Panc1 (cell line): ENCODE measurements around the gene MAP3K14. TPM values are rescaled to one million over a fixed set of nuclear protein-coding genes. Genes with fewer than 3 reads are reported as not detected.

ENCODE experiments used
- ATAC-seq: fragments of 200-7000 bp; cut with Tn5 transposase; 2 replicates; pipeline ENCODE4 v1.9.1; 2020; ENCODE audit warnings: mild to moderate bottlenecking, moderate library complexity
- BruUV-seq: library from RNA; stranded (reverse); fragments of 400-500 nt; replicated peaks from 2 replicates; lab custom pipeline; 2021; lab: Mats Ljungman, UMichigan
- CTCF ChIA-PET: fragments of 300-600 bp; sonication (Branson Sonifier 250); formaldehyde crosslinking; loops from one replicate; lab custom pipeline; 2022; ENCODE audit warnings: antibody characterized with exemption; lab: Charles Lee
- POLR2A ChIA-PET: fragments of 300-600 bp; sonication (Branson Sonifier 250); formaldehyde crosslinking; loops from one replicate; lab custom pipeline; 2022; ENCODE audit warnings: antibody characterized with exemption; lab: Charles Lee
- DNase-seq: peaks from one replicate; pipeline ENCODE4 v3.0.0-alpha.2; 2010; ENCODE audit warnings: low read depth, low spot score
- H3K27ac ChIP-seq: 2 replicates; pipeline ENCODE4 v1.5.1; 2011; ENCODE audit warnings: mild to moderate bottlenecking, low read length, inconsistent platforms
- H3K27me3 ChIP-seq: fragments of 200-500 bp; sonication (Bioruptor generic); 2 replicates; pipeline ENCODE4 v1.6.0; 2014; ENCODE audit warnings: low read length, inconsistent platforms; ENCODE audit not compliant: control insufficient read depth, insufficient read depth
- H3K36me3 ChIP-seq: fragments of 200-500 bp; sonication (Bioruptor generic); 2 replicates; pipeline ENCODE4 v1.5.1; 2014; ENCODE audit warnings: inconsistent platforms, mild to moderate bottlenecking, low read length, moderate library complexity; ENCODE audit not compliant: control insufficient read depth, insufficient read depth
- H3K4me1 ChIP-seq: 2 replicates; pipeline ENCODE4 v1.5.1; 2011; ENCODE audit warnings: inconsistent platforms, mild to moderate bottlenecking, low read length, moderate library complexity; ENCODE audit not compliant: control insufficient read depth, insufficient read depth
- H3K4me3 ChIP-seq, 2 experiments: 2 replicates each; pipeline ENCODE4 v1.5.1; 2011 to 2012; ENCODE audit warnings: low read depth in 2 of 2, low read length in 2 of 2, mild to moderate bottlenecking in 2 of 2, inconsistent platforms in 1 of 2, moderate library complexity in 1 of 2
- H3K9me3 ChIP-seq: fragments of 200-500 bp; sonication (Bioruptor generic); 2 replicates; pipeline ENCODE4 v1.5.1; 2014; ENCODE audit warnings: low read depth, mild to moderate bottlenecking, inconsistent platforms, low read length, moderate library complexity; ENCODE audit not compliant: control insufficient read depth, insufficient read depth
- POLR2AphosphoS5 ChIP-seq: IDR thresholded peaks from 2 replicates; pipeline ENCODE4 v1.6.1; 2012; ENCODE audit warnings: mild to moderate bottlenecking, low read depth, low read length, moderate library complexity
- SIN3A ChIP-seq: IDR thresholded peaks from 2 replicates; pipeline ENCODE4 v1.6.1; 2012; ENCODE audit warnings: low read depth, mild to moderate bottlenecking, low read length, moderate library complexity, borderline replicate concordance; ENCODE audit not compliant: insufficient read depth
- TCF7L2 ChIP-seq: IDR thresholded peaks from 2 replicates; pipeline ENCODE4 v1.6.1; 2011; ENCODE audit warnings: mild to moderate bottlenecking, low read depth, low read length, inconsistent platforms
- in situ Hi-C: cut with HindIII; loops from 2 replicates; pipeline ENCODE4 v1.10.0; 2016; ENCODE audit warnings: low sequenced_read_pairs, low pct_unique_long_range_greater_than_20kb
- intact Hi-C: fragments of 100-400 bp; cut with micrococcal nuclease; formaldehyde crosslinking; loops from one replicate; pipeline ENCODE4 v1.10.0; 2022; ENCODE audit not compliant: unreplicated experiment
- total RNA-seq: library from RNA; stranded (reverse); gene quantifications from one replicate; pipeline ENCODE4 v1.2.1, GENCODE V29; 2021; ENCODE audit not compliant: unreplicated experiment
- TF ChIP-seq, protein P1 (sequence below), 2 experiments: IDR thresholded peaks; 2 replicates each; pipeline ENCODE4 v1.6.1; 2011 to 2012; ENCODE audit warnings: low read depth in 2 of 2, control low read depth in 1 of 2, low read length in 1 of 2, mild to moderate bottlenecking in 1 of 2, moderate library complexity in 1 of 2; ENCODE audit not compliant: insufficient read depth in 1 of 2
- TF ChIP-seq, protein P2 (sequence below): fragments of 450-650 bp; IDR thresholded peaks from 2 replicates; pipeline ENCODE4 v1.5.1; 2017; ENCODE audit warnings: mild to moderate bottlenecking

Gene MAP3K14
- total RNA-seq, 1 experiment from 2014 or later, result 80.8 TPM

DNA sequence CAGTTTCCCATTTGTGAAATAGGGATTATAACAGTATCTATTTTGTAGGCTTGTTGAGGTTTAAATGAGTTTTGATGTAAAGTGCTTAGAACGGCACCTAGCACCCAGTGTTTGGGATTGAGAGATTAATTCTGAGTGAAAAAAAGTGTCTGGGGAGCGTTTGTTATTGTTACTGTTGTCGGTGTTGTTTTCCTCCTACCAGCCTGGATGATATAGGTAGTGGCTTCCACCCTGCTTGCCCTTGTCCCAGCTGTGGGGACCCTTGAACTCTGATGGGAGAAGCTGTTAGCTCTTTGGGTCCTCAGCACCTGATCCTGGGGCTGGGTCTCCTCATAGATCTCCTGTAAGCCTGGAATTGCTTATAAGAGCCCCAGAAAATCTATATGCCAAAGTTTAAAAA lies 90.2 kb downstream of the MAP3K14 start:
- Histone ChIP-seq H3K4me1 (peaks cover 76% of the 10 kb centered on the region), H3K36me3 (no peaks in the 10 kb centered on the region), H3K9me3 (no peaks in the 10 kb centered on the region), H3K27me3 (no peaks in the 10 kb centered on the region), H3K27ac (peak overlapping the region; percentile 96), H3K4me3 (peak overlapping the region; percentile 16 to 39; a peak in 3 of 4 replicates)
- TF ChIP-seq, protein P1, sequence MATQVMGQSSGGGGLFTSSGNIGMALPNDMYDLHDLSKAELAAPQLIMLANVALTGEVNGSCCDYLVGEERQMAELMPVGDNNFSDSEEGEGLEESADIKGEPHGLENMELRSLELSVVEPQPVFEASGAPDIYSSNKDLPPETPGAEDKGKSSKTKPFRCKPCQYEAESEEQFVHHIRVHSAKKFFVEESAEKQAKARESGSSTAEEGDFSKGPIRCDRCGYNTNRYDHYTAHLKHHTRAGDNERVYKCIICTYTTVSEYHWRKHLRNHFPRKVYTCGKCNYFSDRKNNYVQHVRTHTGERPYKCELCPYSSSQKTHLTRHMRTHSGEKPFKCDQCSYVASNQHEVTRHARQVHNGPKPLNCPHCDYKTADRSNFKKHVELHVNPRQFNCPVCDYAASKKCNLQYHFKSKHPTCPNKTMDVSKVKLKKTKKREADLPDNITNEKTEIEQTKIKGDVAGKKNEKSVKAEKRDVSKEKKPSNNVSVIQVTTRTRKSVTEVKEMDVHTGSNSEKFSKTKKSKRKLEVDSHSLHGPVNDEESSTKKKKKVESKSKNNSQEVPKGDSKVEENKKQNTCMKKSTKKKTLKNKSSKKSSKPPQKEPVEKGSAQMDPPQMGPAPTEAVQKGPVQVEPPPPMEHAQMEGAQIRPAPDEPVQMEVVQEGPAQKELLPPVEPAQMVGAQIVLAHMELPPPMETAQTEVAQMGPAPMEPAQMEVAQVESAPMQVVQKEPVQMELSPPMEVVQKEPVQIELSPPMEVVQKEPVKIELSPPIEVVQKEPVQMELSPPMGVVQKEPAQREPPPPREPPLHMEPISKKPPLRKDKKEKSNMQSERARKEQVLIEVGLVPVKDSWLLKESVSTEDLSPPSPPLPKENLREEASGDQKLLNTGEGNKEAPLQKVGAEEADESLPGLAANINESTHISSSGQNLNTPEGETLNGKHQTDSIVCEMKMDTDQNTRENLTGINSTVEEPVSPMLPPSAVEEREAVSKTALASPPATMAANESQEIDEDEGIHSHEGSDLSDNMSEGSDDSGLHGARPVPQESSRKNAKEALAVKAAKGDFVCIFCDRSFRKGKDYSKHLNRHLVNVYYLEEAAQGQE (IDR thresholded peaks at IDR 0.05; ENCODE audit: insufficient read depth in 1 of 2, low read depth in 2 of 2, low read length in 1 of 2), result no peak
- TF ChIP-seq, protein P2, sequence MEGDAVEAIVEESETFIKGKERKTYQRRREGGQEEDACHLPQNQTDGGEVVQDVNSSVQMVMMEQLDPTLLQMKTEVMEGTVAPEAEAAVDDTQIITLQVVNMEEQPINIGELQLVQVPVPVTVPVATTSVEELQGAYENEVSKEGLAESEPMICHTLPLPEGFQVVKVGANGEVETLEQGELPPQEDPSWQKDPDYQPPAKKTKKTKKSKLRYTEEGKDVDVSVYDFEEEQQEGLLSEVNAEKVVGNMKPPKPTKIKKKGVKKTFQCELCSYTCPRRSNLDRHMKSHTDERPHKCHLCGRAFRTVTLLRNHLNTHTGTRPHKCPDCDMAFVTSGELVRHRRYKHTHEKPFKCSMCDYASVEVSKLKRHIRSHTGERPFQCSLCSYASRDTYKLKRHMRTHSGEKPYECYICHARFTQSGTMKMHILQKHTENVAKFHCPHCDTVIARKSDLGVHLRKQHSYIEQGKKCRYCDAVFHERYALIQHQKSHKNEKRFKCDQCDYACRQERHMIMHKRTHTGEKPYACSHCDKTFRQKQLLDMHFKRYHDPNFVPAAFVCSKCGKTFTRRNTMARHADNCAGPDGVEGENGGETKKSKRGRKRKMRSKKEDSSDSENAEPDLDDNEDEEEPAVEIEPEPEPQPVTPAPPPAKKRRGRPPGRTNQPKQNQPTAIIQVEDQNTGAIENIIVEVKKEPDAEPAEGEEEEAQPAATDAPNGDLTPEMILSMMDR, result no peak
- in situ Hi-C loops (no loop called here), intact Hi-C loops (no loop called here)
- CTCF ChIA-PET, result interaction anchor here (0.6 to 1.3 kb wide), 2 partner anchors 9 to 194 kb away, joined by 4 to 5 read pairs; no protein-coding TSS in a partner anchor
- BruUV-seq, result no TSS peak
- DNase-seq (no peak), ATAC-seq (no peak)
- POLR2A ChIA-PET, result interaction anchor here (0.7 kb wide), 1 partner anchor 78 kb away, joined by 3 read pairs; the partner anchor contains the start of gene HEXIM1

DNA sequence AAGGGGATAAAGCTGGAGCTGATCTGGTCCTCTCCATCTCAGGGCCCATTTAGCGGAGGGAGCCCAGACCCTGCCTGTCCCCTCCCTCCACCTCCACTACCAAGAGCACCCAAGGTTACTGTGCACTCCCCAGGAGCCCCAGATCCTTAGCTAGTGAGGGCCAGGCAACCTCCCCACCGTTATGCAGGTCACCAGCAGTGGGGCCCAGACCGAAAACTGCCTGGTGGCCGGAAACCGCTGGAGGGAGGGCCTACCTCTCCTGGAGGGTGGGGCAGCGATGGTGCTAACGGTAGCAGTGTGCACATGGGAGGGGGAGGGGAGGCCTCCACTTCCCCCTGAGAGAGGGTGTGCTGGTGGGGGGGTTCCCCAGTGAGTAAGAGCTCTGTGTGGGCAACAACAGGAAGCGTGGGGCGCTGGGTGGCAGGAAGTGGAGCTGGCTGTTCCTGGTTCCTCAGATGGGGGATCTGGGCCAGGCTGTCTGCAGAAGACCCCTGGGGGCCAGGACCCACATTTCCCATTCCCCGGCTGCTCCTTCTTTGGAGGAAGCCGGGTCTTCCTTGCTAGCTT lies 90.8 kb downstream of the MAP3K14 start:
- TF ChIP-seq SIN3A (no peak), POLR2AphosphoS5 (no peak), TCF7L2 (no peak)
- TF ChIP-seq, protein P1 (IDR thresholded peaks at IDR 0.05; ENCODE audit: insufficient read depth in 1 of 2, low read depth in 2 of 2, low read length in 1 of 2), result no peak
- TF ChIP-seq, protein P2, result no peak
- in situ Hi-C loops (no loop called here), intact Hi-C loops (no loop called here)
- ATAC-seq (peak; percentile 29), DNase-seq (no peak)
- BruUV-seq, result no TSS peak
- Histone ChIP-seq H3K9me3 (no peaks in the 10 kb centered on the region), H3K27ac (peak overlapping the region; percentile 96), H3K27me3 (no peaks in the 10 kb centered on the region), H3K4me1 (peaks cover 71% of the 10 kb centered on the region), H3K36me3 (no peaks in the 10 kb centered on the region), H3K4me3 (no peak overlapping the region)
- CTCF ChIA-PET, result interaction anchor here (0.6 to 1.3 kb wide), 2 partner anchors 10 to 194 kb away, joined by 4 to 5 read pairs; no protein-coding TSS in a partner anchor
- POLR2A ChIA-PET, result interaction anchor here (0.7 kb wide), 2 partner anchors 8 to 78 kb away, joined by 3 read pairs; partner anchors contain the start of gene HEXIM1
